ENCODE data around the gene ZSWIM4. TPM values are rescaled to one million over a fixed set of nuclear protein-coding genes. Genes with fewer than 3 reads are reported as not detected.

The ZSWIM4 gene
- total and polyA plus RNA-seq, 2 of the 4 experiments (the other 2 are of a cell fraction) = 2.2 to 6.2 TPM

- dilution Hi-C loops (cut with HindIII; ENCODE audit: low sequenced_read_pairs, unreplicated experiment) (no loop called here), intact Hi-C loops (cut with micrococcal nuclease) (no loop called here), in situ Hi-C loops (cut with MboI; ENCODE audit: low sequenced_read_pairs) (loop anchor here (25.0 kb wide), 1 partner anchor 329 kb away; the partner anchor contains the start of genes C19orf67 and SAMD1)
- Histone ChIP-seq H3K23ac (ENCODE audit: low read depth, low read length) (no peak overlapping the region), H3K4ac (ENCODE audit: low read depth, low read length) (no peak overlapping the region), H3K9me3 (ENCODE audit: control insufficient read depth, insufficient read depth, low read length) (no peaks in the 10 kb centered on the region), H4K91ac (ENCODE audit: insufficient read depth, low read depth, low read length) (no peak overlapping the region), H2BK5ac (ENCODE audit: low read depth, low read length, poor library complexity, severe bottlenecking) (no peak overlapping the region), H2BK120ac (ENCODE audit: low read depth, low read length) (no peak overlapping the region), H2BK15ac (ENCODE audit: low read depth, low read length) (no peak overlapping the region), H4K5ac (ENCODE audit: low read depth, low read length) (no peak overlapping the region), H4K20me1 (ENCODE audit: insufficient read depth, low read length) (no peaks in the 10 kb centered on the region; the same call in 1 of the 2 replicates), H3K4me1 (ENCODE audit: control insufficient read depth, insufficient read depth, low read length) (no peaks in the 10 kb centered on the region), H3K79me1 (ENCODE audit: low read depth in 1 of 2, low read length in 2 of 2) (peaks cover under 1 to 22% of the 10 kb centered on the region in 2 experiments; a peak in 3 of 4 replicates), H2AK5ac (ENCODE audit: low read depth, low read length) (no peak overlapping the region), H3K36me3 (ENCODE audit: control insufficient read depth, insufficient read depth, low read length) (peaks cover 78% of the 10 kb centered on the region), H3K18ac (ENCODE audit: low read depth, low read length) (no peak overlapping the region), H3K56ac (ENCODE audit: extremely low read depth, insufficient read depth, low read length) (no peak overlapping the region), H3K27ac (ENCODE audit: insufficient read depth, low read length) (no peak overlapping the region), H3K9ac (ENCODE audit: low read depth, low read length) (no peak overlapping the region), H3K27me3 (ENCODE audit: control insufficient read depth, insufficient read depth, low read length) (no peaks in the 10 kb centered on the region), H2BK20ac (ENCODE audit: low read depth, low read length) (no peak overlapping the region), H2AK9ac (replicated peaks; ENCODE audit: low read depth, low read length, poor library complexity) (peak overlapping the region; percentile 9), H2AFZ (replicated peaks; ENCODE audit: low read length, poor library complexity) (no peak overlapping the region), H4K8ac (ENCODE audit: low read depth in 2 of 2, low read length in 2 of 2) (no peak overlapping the region), H3K4me2 (ENCODE audit: low read depth, low read length) (no peak overlapping the region), H3K14ac (replicated peaks; ENCODE audit: low read depth, low read length) (no peak overlapping the region), H3K4me3 (ENCODE audit: insufficient read depth, low read depth, low read length) (no peak overlapping the region), H3K9me1 (ENCODE audit: insufficient read depth, low read length) (no peaks in the 10 kb centered on the region)
- 92% methylated on average over 11 of the region's 15 CpGs; no CpG with 5 or more reads in 1 of the 2 experiments for WGBS, 2 experiments (ENCODE audit: extremely low coverage in 2 of 2, insufficient read length in 1 of 2)
- no peak for ATAC-seq (ENCODE audit: low read depth)
- DNase-seq = no peak
- POLR2A ChIA-PET (ENCODE audit: unreplicated experiment) = no interaction called here
- CTCF ChIA-PET = no interaction called here
- TF ChIP-seq MAZ (IDR thresholded peaks at IDR 0.05; ENCODE audit: borderline replicate concordance, low read depth, low read length) (no peak), MAFK (IDR thresholded peaks at IDR 0.05; ENCODE audit: low read depth, low read length) (peak; percentile 51; the same call in 1 of the 2 replicates), RFX5 (IDR thresholded peaks at IDR 0.05; ENCODE audit: low read depth, low read length) (no peak), CEBPB (IDR thresholded peaks at IDR 0.05; ENCODE audit: low read depth, low read length) (no peak), POLR2A (IDR thresholded peaks at IDR 0.05; ENCODE audit: low read depth, low read length) (no peak)
- BruUV-seq (replicated peaks) = no TSS peak
Observed at GRCh38 chr19:13757805-13758772, 37.2 kb upstream of the ZSWIM4 start.
